ENCODE data around the gene ABR.

Gene ABR

GRCh38 chr17:1179818-1180742 lies at the start of gene ABR:
ABR (minus strand) TSS chr17:1179981; CDS start chr17:1179727, 254 bp downstream.
- no peak for DNase-seq (ENCODE audit: low spot score)

GRCh38 chr17:1229349-1229899 lies 49.6 kb upstream of the ABR start:
- DNase-seq (ENCODE audit: low spot score): no peak

DNA sequence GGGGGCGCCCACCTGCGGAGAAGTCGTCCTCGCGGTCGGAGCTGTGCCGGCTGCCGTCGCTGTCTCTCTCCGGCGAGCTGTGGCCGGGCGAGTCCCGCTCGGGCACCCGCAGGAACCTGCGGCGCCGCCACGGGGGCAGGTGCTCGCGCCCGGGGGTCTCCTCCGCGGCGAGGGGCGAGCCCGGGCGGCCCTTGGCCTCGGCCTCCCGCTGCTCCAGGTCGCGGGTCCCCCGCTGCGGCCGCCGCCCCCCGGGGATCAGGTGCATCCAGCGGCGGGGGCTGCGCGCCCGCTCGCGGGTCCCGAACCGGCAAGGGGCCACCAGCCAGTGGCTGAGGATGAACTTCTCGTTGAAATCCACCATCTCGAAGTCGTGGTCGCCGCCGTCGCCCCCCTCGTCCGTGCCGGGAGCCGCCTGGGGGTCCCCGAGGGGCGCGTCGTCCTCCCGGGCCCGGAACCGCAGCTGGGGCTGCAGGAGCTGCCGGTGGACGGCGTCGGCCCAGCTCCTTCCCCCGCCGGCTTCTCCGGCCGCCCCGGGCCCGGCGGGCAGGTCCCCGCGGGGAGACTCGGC lies 49.1 kb upstream of the ABR start:
- DNase-seq (ENCODE audit: low spot score): no peak

- no peak for DNase-seq (ENCODE audit: low spot score)
These were observed 48.4 kb upstream of the ABR start for GRCh38 chr17:1227917-1228780.

GRCh38 chr17:1227365-1227764 lies 47.6 kb upstream of the ABR start:
- DNase-seq (ENCODE audit: low spot score): no peak

GRCh38 chr17:1226308-1226707 lies 46.5 kb upstream of the ABR start:
- no peak for DNase-seq (ENCODE audit: low spot score)

GRCh38 chr17:1224330-1224729 lies 44.5 kb upstream of the ABR start:
- DNase-seq (ENCODE audit: low spot score): no peak

- no peak for DNase-seq (ENCODE audit: low spot score)
These were observed 43.9 kb upstream of the ABR start for GRCh38 chr17:1223662-1224061.

- no peak for DNase-seq (ENCODE audit: low spot score)
These were observed 42.5 kb upstream of the ABR start for GRCh38 chr17:1222321-1222720.

GRCh38 chr17:1221209-1221608 lies 41.4 kb upstream of the ABR start:
- DNase-seq (ENCODE audit: low spot score): no peak

DNA sequence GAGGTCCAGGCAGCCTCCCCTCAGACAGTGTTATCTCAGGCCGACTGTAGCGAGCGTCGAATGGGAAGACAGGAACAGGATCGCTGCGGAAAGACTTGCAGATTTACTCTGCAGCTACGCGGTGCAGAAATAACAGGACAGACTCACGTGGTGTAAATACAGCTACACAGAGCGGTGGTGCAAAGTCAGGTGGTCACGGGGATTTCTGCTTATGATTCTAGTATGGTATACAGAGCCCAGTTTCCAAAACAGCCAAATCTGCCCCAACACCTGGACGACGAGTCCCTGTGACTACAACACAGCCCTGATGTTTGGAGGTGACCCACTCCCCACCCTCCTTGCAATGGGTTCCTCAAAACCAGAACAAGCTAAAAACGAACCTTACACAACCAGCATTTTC lies 40.6 kb upstream of the ABR start:
- no peak for DNase-seq (ENCODE audit: low spot score)

DNA sequence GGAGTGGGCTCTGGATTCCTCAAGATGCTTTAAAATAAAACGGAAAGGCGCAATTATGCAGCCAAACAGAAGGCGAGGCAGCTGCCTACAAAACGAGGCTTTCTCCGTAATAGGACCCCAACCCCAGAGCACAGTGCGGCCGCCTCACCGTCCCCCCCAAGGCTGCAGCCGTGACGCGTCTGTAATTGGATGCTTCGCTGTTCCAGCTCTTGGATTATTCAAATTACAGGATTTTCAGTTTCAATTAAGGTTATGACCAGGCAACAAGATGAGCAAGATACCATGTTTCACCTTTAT lies 37.3 kb upstream of the ABR start:
- no peak for DNase-seq (ENCODE audit: low spot score)

DNA sequence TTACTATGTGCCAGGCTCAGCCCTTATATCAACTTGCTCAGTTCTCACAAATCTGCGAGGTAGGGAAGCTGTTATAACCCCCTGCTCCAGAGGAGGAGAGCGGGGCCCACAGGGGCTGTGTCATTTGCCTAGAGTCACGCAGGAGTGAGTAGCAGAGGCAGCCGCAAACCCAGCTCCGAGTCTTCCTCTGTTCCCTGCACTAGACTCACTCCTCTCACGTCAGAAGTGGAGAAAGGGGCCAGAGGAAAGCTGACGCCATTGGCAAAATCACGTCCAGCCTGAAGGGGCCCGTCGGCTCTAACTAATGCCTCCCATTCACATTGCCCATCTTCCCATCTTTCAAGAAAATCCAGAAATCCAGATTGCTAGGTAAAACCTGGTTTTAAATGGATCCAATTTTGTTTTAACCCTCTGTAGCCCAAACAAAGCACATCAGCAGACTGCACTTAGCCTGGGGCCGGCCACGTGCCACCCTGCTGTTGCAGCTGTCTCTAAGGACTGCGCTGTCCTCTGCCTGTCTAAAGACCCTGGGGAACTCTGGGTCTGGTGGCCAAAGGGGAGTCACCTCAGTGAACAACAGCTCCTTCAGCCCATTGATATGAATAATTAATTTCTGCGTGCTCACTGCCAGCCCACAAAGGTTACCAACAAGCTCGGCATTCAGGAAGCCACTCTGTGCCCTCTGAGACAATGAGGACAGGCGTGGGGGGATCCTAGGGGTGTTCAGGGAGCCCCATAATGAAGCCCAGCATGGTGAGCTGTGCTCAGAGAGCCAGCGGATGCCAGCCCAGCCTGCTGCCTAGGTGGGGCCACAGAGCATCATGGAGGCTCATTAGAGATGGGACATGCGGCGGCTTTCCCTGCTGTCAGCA lies 36.7 kb upstream of the ABR start:
- no peak for DNase-seq (ENCODE audit: low spot score)

GRCh38 chr17:1212946-1213345 lies 33.2 kb upstream of the ABR start:
- DNase-seq (ENCODE audit: low spot score): no peak

- DNase-seq (ENCODE audit: low spot score): no peak
These were observed 31.5 kb upstream of the ABR start for GRCh38 chr17:1211287-1211686.

DNA sequence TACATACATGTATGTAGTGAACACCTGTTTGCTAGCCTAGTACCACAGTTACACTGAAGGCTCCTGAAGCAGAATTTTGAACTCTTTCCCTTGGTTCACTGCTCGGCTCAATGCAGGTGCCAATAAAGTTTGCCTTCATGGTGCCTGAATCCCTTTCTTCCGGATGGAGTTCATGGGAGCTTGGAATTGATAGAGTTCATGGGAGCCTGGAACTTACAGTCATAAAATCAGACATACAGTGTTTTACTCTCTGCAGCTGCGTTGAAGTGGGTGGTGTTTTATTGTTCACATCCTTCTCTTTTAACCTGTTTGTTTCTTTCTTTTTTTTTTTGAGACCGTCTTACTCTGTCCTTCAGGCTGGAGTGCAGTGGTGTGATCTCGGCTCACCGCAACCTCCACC lies 29.2 kb upstream of the ABR start:
- DNase-seq (ENCODE audit: low spot score): no peak

DNA sequence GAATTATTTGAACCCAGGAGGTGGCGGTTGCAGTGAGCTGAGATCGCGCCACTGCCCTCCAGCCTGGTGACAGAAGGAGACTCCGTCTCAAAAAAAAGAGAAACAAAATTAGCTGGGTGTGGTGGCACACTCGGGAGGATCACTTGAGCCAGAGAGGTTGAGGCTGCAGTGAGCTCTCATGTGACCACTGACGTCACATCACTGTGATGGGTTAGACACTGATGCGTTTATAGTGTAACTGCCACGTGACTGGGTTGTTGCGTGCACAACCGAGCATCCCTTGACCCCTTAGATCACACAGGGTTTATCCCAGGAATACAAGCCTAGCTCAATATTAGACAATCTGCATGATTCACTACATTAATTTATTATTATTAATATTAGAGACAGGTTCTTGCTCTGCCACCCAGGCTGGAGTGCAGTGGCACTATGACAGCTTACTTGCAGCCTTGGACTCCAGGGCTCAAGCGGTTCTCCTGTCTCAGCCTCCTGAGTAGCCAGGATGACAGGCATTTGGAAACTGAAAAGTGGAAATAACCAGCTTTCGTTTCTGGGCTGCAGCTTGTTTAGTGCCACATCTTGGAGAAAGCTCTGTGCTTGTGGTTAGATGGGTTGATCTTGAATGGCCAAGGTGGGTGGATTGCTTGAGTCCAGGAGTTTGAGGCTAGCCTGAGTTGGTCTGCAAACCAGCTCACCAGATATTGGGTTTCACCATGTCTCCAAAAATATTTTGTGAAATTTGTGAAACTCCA lies 26.4 kb upstream of the ABR start:
- no peak for DNase-seq (ENCODE audit: low spot score)

GRCh38 chr17:1203967-1204291 lies 24.1 kb upstream of the ABR start:
- DNase-seq (ENCODE audit: low spot score): no peak

DNA sequence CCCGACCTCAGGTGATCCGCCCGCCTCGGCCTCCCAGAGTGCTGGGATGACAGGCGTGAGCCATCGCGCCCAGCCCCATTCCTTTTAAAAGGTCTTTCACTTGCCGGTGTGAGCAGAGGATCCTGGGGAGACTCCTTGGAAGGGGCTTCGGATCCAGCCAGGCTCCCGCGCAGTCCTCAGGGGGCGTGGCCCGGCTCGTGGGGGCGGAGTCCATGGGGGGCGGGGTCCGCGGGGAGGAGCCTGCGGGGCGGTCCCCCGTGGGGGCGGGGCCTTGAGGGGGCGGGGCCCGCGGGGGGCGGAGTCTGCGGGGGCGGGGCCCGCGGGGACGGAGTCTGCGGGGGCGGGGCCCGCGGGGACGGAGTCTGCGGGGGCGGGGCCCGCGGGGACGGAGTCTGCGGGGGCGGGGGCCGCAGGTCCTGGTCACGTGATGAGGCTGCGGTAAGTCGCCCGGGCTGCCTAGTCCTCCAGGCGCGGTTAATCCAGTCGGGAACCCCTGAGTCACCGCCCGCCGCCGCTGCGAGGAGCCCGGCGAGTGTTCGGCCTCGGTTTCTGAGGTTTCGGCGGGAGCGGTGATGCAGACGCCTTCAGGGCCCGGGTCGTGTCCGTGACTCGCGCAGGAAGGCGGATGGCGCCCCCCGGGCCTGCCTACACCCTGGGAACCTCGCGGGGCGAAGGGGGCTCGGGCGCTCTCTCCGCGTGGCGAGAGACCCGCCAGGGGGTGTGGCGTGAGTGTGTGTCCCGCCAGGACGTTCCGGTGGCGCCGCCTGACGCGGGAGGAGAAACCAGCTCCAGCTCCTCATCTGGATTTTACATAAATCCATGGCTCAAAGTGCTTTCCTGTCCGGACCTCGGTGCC lies 23.6 kb upstream of the ABR start:
- no peak for DNase-seq (ENCODE audit: low spot score)

GRCh38 chr17:1202291-1202690 lies 22.5 kb upstream of the ABR start:
- no peak for DNase-seq (ENCODE audit: low spot score)
